Smooth muscle cell (in vitro differentiated cells): ENCODE data around the gene SRP68. TPM values are rescaled to one million over a fixed set of nuclear protein-coding genes. Genes with fewer than 3 reads are reported as not detected.

Experiments used
- DNase-seq: peaks from one replicate; lab custom pipeline; 2025; ENCODE audit not compliant: unreplicated experiment; lab: John Stamatoyannopoulos, UW
- H2AFZ ChIP-seq: fragments of 200-600 bp; sonication (generic); 2 replicates; pipeline ENCODE4 v1.6.0; 2016; ENCODE audit warnings: antibody characterized with exemption, low read depth, mild to moderate bottlenecking
- H3F3A ChIP-seq: fragments of 200-600 bp; sonication (generic); 2 replicates; pipeline ENCODE4 v1.6.0; 2017; ENCODE audit warnings: antibody characterized with exemption, low read depth
- H3K27ac ChIP-seq: fragments of 200-600 bp; sonication (generic); 2 replicates; pipeline ENCODE4 v1.5.1; 2016; ENCODE audit warnings: low read depth, mild to moderate bottlenecking
- H3K27me3 ChIP-seq: fragments of 200-600 bp; sonication (generic); 2 replicates; pipeline ENCODE4 v1.6.1; 2016; ENCODE audit warnings: low read depth, mild to moderate bottlenecking
- H3K36me3 ChIP-seq: fragments of 200-600 bp; sonication (generic); 2 replicates; pipeline ENCODE4 v1.5.1; 2016; ENCODE audit warnings: low read depth
- H3K4me1 ChIP-seq: fragments of 200-600 bp; sonication (generic); 2 replicates; pipeline ENCODE4 v1.5.1; 2016; ENCODE audit warnings: low read depth
- H3K4me2 ChIP-seq: fragments of 200-600 bp; sonication (generic); 2 replicates; pipeline ENCODE4 v1.6.0; 2016; ENCODE audit warnings: mild to moderate bottlenecking
- H3K4me3 ChIP-seq: fragments of 200-600 bp; sonication (generic); 2 replicates; pipeline ENCODE4 v1.5.1; 2016; ENCODE audit warnings: mild to moderate bottlenecking
- H3K79me2 ChIP-seq: fragments of 200-600 bp; sonication (generic); 2 replicates; pipeline ENCODE4 v1.6.0; 2016; ENCODE audit warnings: low read depth, mild to moderate bottlenecking
- H3K9ac ChIP-seq: fragments of 200-600 bp; sonication (generic); 2 replicates; pipeline ENCODE4 v1.6.0; 2016; ENCODE audit warnings: low read depth
- H3K9me3 ChIP-seq: fragments of 200-600 bp; sonication (generic); replicated peaks from 2 replicates; pipeline ENCODE4 v1.5.1; 2016; ENCODE audit warnings: low read depth
- H4K20me1 ChIP-seq: fragments of 200-600 bp; sonication (generic); 2 replicates; pipeline ENCODE4 v1.6.0; 2016; ENCODE audit warnings: low read depth
- WGBS: methylation state at CpG from one replicate; pipeline ENCODE4 v1.1.7; 2016; ENCODE audit warnings: low lambda C conversion rate; 5-methylcytosine and 5-hydroxymethylcytosine counted together
- polyA plus RNA-seq: library from polyadenylated mRNA; unstranded; fragments of >200 nt; fragmentation: Nextera tagmentation; extraction: Ambion mirVana; gene quantifications from 2 replicates; pipeline ENCODE4 v1.2.1, GENCODE V29; 2016
- total RNA-seq: library from RNA; depleted of rRNA; stranded (reverse); fragments of >200 nt; gene quantifications from 2 replicates; pipeline ENCODE4 v1.2.3, GENCODE V29; 2014
- TF ChIP-seq, protein P1 (sequence below): fragments of 200-600 bp; sonication (generic); IDR thresholded peaks from 2 replicates; pipeline ENCODE4 v1.5.1; 2017; ENCODE audit warnings: borderline replicate concordance, mild to moderate bottlenecking, antibody characterized with exemption; ENCODE audit not compliant: insufficient read depth, poor library complexity, severe bottlenecking

Gene SRP68
- total and polyA plus RNA-seq, 2 experiments from 2014 or later, result 67.5 to 96.3 TPM

DNA sequence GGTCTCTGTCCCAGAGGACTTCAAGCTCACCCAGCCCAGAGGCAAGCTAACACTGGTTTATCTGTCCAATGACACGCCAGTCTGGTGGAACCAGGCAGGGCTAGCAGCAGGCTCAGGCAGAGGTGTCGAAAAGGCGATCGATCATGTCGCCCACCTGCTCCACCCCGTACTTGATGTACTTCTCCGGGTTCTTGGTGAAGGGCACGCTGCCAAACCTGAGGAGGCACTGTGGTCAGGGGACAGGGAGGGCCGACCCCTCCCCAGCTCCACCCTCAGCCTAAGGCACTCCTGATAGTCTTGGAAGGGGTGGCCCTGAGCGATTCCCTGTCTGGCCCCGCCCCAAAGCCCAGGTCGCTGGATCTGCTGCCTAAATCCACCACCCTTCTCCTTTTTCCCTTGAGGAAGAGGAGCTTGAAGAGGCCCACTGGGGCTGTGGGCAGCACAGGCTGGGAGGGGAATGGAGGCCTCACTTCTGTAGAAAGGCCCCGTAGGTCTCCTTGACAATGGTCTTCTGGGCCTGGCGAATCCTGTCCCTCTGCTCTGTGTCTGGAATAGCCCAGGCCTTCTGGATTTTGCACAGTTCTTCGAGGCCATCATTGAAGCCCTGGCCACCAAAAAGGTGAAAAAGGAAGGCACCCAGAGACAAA lies 11.3 kb upstream of the SRP68 start:
- WGBS, result 91% methylated on average over 12 of the region's 15 CpGs
- DNase-seq, result no peak

DNA sequence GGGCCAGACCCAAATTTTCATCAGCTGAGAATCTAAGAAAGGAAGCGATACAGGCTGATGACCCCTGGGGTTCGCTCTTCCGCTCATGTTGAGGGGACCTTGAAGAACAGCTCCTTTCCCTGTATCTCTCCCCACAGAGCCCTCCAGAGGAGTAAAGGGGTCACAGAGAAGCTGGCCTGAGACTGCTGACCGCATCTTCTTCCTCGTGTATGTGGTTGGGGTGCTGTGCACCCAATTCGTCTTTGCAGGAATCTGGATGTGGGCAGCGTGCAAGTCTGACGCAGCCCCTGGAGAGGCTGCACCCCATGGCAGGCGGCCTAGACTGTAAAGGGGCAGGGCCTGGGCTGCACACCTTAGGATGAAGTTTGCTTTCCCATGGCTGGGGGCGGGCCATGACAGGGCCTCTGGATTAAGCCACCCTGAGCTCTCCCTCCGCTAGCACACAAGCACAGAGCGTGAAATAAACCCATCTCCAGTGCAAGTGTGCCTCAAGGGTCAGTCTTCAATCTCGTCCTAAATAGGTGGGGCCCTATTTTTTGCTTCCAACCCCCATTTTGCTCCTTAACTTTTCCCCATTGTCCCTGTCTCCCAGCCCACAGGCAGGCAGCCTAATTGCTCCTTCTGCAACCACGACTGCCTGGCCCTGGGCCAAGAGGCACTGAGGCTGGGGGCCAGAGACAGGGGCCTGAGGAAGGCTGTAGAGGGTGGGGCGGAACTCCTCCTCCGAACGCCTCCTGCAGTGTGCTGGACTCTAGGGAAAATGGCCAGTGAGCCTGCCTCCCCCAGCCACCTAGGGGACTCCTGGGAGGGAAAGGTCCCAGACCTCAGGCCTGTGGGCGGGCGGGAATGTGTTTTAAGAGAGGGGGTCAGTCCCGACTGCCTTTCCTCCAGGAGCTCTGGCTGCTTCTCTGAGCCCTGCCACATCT lies 10.3 kb upstream of the SRP68 start:
- no peak overlapping the region for H3K4me2 ChIP-seq
- WGBS, result 85% methylated on average over 20 of the region's 20 CpGs

More for the DNA sequence above, 11.3 kb upstream of the SRP68 start:
- no peaks in the 10 kb centered on the region for H3K9me3 ChIP-seq
- no peak overlapping the region for H3K4me2 ChIP-seq
- H3K27me3 ChIP-seq, result peaks cover 21% of the 10 kb centered on the region
- no peak overlapping the region for H3K4me3 ChIP-seq
- H3K4me1 ChIP-seq, result peaks cover 5% of the 10 kb centered on the region
- no peak overlapping the region for H3K27ac ChIP-seq
- TF ChIP-seq, protein P1, sequence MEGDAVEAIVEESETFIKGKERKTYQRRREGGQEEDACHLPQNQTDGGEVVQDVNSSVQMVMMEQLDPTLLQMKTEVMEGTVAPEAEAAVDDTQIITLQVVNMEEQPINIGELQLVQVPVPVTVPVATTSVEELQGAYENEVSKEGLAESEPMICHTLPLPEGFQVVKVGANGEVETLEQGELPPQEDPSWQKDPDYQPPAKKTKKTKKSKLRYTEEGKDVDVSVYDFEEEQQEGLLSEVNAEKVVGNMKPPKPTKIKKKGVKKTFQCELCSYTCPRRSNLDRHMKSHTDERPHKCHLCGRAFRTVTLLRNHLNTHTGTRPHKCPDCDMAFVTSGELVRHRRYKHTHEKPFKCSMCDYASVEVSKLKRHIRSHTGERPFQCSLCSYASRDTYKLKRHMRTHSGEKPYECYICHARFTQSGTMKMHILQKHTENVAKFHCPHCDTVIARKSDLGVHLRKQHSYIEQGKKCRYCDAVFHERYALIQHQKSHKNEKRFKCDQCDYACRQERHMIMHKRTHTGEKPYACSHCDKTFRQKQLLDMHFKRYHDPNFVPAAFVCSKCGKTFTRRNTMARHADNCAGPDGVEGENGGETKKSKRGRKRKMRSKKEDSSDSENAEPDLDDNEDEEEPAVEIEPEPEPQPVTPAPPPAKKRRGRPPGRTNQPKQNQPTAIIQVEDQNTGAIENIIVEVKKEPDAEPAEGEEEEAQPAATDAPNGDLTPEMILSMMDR, result no peak
- H3K36me3 ChIP-seq, result no peaks in the 10 kb centered on the region
- peaks cover 25% of the 10 kb centered on the region for H4K20me1 ChIP-seq
- H3F3A ChIP-seq, result no peaks in the 10 kb centered on the region
- H2AFZ ChIP-seq, result no peak overlapping the region
- H3K9ac ChIP-seq, result no peak overlapping the region
- H3K79me2 ChIP-seq, result no peaks in the 10 kb centered on the region

DNA sequence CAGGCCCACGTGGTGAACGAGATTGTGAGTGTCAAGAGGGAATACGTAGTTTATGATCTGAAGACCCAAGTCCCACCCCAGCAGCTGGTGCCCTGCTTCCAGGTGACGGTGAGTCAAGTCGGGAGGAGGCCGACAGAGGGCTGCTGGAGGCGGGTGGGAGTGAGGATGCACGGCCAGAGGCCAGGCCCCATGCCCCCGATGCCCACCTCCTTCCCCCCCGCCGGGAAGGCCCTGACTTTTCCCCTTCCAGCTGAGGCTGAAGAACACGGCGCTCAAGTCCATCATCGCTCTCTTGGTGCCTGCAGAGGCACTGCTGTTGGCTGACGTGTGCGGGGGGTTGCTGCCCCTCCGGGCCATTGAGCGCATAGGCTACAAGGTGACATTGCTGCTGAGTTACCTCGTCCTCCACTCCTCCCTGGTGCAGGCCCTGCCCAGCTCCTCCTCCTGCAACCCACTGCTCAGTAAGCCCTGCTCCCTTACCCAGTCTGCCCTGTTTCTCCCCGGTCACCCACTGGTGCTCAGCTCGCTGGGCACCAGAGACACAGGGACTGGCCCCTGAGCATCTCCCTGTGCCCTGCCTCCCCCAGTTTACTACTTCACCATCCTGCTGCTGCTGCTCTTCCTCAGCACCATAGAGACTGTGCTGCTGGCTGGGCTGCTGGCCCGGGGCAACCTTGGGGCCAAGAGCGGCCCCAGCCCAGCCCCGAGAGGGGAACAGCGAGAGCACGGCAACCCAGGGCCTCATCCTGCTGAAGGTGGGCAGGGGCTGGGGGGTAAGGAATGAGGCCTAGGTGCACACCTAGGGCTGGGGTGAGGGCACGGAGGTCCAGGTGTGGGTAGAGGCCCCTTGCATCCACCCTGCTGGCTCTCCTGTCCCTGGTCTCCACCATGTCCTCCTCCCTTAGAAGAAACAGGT lies 9.2 kb upstream of the SRP68 start:
- Histone ChIP-seq H3K36me3 (no peaks in the 10 kb centered on the region), H3K9ac (no peak overlapping the region), H3K4me3 (no peak overlapping the region), H2AFZ (no peak overlapping the region), H3K9me3 (no peaks in the 10 kb centered on the region), H3K27me3 (peaks cover 42% of the 10 kb centered on the region), H3K27ac (no peak overlapping the region), H3K4me2 (no peak overlapping the region), H4K20me1 (peaks cover 12% of the 10 kb centered on the region), H3K4me1 (peaks cover 11% of the 10 kb centered on the region), H3F3A (no peaks in the 10 kb centered on the region), H3K79me2 (no peaks in the 10 kb centered on the region)
- 86% methylated on average over 22 of the region's 27 CpGs for WGBS
- TF ChIP-seq, protein P1, result no peak
- no peak for DNase-seq

More for the DNA sequence above, 10.3 kb upstream of the SRP68 start:
- H3K27ac ChIP-seq, result no peak overlapping the region
- no peaks in the 10 kb centered on the region for H3K9me3 ChIP-seq
- no peak for DNase-seq
- H3K4me1 ChIP-seq, result peaks cover 5% of the 10 kb centered on the region
- no peak overlapping the region for H2AFZ ChIP-seq
- H3F3A ChIP-seq, result no peaks in the 10 kb centered on the region
- H3K36me3 ChIP-seq, result no peaks in the 10 kb centered on the region
- H3K79me2 ChIP-seq, result no peaks in the 10 kb centered on the region
- TF ChIP-seq, protein P1, result no peak
- peaks cover 15% of the 10 kb centered on the region for H4K20me1 ChIP-seq
- H3K4me3 ChIP-seq, result no peak overlapping the region
- H3K9ac ChIP-seq, result no peak overlapping the region
- H3K27me3 ChIP-seq, result peaks cover 32% of the 10 kb centered on the region
